ENCODE data around the gene CD40.

The CD40 gene

DNA sequence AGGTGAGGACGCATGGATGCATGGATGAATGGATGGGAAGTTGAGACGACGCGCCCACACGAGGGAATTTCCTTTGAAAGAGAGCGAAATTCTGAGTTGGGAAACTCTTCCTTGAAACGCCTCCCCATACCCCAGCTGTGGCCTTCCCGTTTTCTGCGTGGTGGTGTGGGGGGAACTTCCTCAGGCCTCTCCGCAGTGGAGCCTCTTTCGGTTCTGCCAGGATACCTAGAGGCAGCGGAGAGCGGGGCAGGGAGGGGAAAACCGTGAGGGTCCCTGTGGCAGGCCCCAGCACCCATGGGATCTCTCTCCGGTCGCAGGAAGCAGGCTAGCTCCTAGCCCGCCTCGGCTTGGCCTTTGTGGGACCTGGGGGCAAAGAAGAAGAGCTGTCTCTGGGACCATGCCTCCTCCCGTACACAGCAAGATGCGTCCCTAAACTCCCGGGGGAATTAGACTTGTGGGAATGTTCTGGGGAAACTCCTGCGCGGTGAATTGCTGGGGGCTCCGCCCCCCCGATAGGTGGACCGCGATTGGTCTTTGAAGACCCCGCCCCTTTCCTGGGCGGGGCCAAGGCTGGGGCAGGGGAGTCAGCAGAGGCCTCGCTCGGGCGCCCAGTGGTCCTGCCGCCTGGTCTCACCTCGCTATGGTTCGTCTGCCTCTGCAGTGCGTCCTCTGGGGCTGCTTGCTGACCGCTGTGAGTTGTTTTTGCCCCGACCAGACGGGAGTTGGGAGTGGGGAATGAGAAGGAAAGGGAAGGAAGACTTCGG is at the start of gene CD40:
Gene CD40 (plus strand): TSS at position 611 of the 764 bp plus-strand sequence. CDS start 30 bp downstream, at position 641.
- H3K4me1 Mint-ChIP-seq, result peaks cover 36% of the 10 kb centered on the region
- H3K9me3 Mint-ChIP-seq, result no peaks in the 10 kb centered on the region
- peak within 1 kb of the TSS; percentile 99 for H3K27ac Mint-ChIP-seq
- H3K4me3 Mint-ChIP-seq, result peak within 1 kb of the TSS; percentile 100
- ATAC-seq (ENCODE audit: low read depth) (peak; percentile 69), DNase-seq (ENCODE audit: low spot score in 2 of 2) (peak; percentile 86 to 87)
- peaks cover 13% of the 10 kb centered on the region for H3K36me3 Mint-ChIP-seq
- H3K27me3 Mint-ChIP-seq, result no peaks in the 10 kb centered on the region

- Mint-ChIP-seq H3K9me3 (no peaks in the 10 kb centered on the region), H3K27ac (no peak overlapping the region), H3K4me3 (no peak overlapping the region), H3K27me3 (no peaks in the 10 kb centered on the region), H3K4me1 (peaks cover 3% of the 10 kb centered on the region), H3K36me3 (peaks cover 32% of the 10 kb centered on the region)
- no peak for DNase-seq (ENCODE audit: low spot score in 2 of 2)
- ATAC-seq (ENCODE audit: low read depth), result no peak
Observed at GRCh38 chr20:46070215-46070900, 47.8 kb upstream of the CD40 start.

DNA sequence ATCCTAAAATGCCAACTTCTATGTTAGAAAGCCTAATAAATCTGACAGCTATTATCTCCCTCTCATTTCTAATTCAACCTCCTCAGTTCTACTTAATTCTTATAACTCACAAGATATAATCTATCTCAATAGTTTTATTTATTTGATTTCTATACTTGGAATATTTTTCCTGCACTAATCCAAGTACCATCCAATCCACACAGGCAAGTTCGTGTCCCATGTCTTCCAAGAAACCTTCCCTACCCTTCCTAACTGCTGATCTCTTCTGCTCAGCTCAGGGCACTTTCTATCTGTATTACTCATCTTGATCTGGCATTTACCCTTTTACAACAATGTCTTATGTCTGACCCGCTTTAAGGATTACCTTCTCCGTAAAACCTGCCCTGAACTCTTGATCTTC is 46.5 kb upstream of the CD40 start:
- H3K36me3 Mint-ChIP-seq, result peaks cover 29% of the 10 kb centered on the region
- no peaks in the 10 kb centered on the region for H3K9me3 Mint-ChIP-seq
- no peak overlapping the region for H3K4me3 Mint-ChIP-seq
- ATAC-seq (ENCODE audit: low read depth), result no peak
- no peak for DNase-seq (ENCODE audit: low spot score in 2 of 2)
- H3K27me3 Mint-ChIP-seq, result no peaks in the 10 kb centered on the region
- no peak overlapping the region for H3K27ac Mint-ChIP-seq
- H3K4me1 Mint-ChIP-seq, result peaks cover 3% of the 10 kb centered on the region

GRCh38 chr20:46073024-46073423 is 45.1 kb upstream of the CD40 start:
- Mint-ChIP-seq H3K9me3 (no peaks in the 10 kb centered on the region), H3K4me1 (peaks cover 3% of the 10 kb centered on the region), H3K27ac (no peak overlapping the region), H3K4me3 (no peak overlapping the region), H3K36me3 (peaks cover 30% of the 10 kb centered on the region), H3K27me3 (no peaks in the 10 kb centered on the region)
- DNase-seq (ENCODE audit: low spot score in 2 of 2) (no peak), ATAC-seq (ENCODE audit: low read depth) (no peak)

- no peaks in the 10 kb centered on the region for H3K9me3 Mint-ChIP-seq
- H3K27ac Mint-ChIP-seq, result no peak overlapping the region
- DNase-seq (ENCODE audit: low spot score in 2 of 2) (no peak), ATAC-seq (ENCODE audit: low read depth) (no peak)
- peaks cover 3% of the 10 kb centered on the region for H3K4me1 Mint-ChIP-seq
- no peaks in the 10 kb centered on the region for H3K27me3 Mint-ChIP-seq
- peaks cover 28% of the 10 kb centered on the region for H3K36me3 Mint-ChIP-seq
- H3K4me3 Mint-ChIP-seq, result no peak overlapping the region
Observed at GRCh38 chr20:46073443-46073842, 44.7 kb upstream of the CD40 start.

GRCh38 chr20:46074006-46074405 is 44.1 kb upstream of the CD40 start:
- H3K27ac Mint-ChIP-seq, result no peak overlapping the region
- no peaks in the 10 kb centered on the region for H3K9me3 Mint-ChIP-seq
- no peak for DNase-seq (ENCODE audit: low spot score in 2 of 2)
- peaks cover 3% of the 10 kb centered on the region for H3K4me1 Mint-ChIP-seq
- peaks cover 27% of the 10 kb centered on the region for H3K36me3 Mint-ChIP-seq
- no peak overlapping the region for H3K4me3 Mint-ChIP-seq
- H3K27me3 Mint-ChIP-seq, result no peaks in the 10 kb centered on the region
- no peak for ATAC-seq (ENCODE audit: low read depth)

DNA sequence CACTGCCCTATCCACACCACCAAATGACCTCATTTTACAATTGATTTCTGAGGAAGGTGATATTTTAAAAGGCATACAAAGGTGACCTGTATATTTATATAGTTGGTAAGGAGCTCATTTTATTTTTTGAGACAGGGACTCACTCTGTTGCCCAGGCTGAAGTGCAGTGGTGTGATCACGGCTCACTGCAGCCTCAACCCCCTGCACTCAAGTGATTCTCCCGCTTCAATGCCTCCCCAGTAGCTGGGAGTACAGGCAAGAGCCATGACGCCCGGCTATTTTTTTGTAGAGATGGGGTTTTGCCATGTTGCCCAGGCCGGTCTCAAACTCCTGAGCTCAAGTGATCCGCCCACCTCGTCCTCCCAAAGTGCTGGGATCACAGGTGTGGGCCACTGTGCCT is 41.3 kb upstream of the CD40 start:
- Mint-ChIP-seq H3K4me1 (peaks cover 7% of the 10 kb centered on the region), H3K9me3 (no peaks in the 10 kb centered on the region), H3K27me3 (no peaks in the 10 kb centered on the region), H3K36me3 (peaks cover 20% of the 10 kb centered on the region), H3K27ac (no peak overlapping the region), H3K4me3 (no peak overlapping the region)
- ATAC-seq (ENCODE audit: low read depth) (no peak), DNase-seq (ENCODE audit: low spot score in 2 of 2) (no peak)

- Mint-ChIP-seq H3K4me1 (peaks cover 14% of the 10 kb centered on the region), H3K27me3 (no peaks in the 10 kb centered on the region), H3K36me3 (peaks cover 20% of the 10 kb centered on the region), H3K4me3 (no peak overlapping the region), H3K9me3 (no peaks in the 10 kb centered on the region), H3K27ac (no peak overlapping the region)
- DNase-seq (ENCODE audit: low spot score in 2 of 2) (no peak), ATAC-seq (ENCODE audit: low read depth) (no peak)
Observed at GRCh38 chr20:46077642-46078305, 40.3 kb upstream of the CD40 start.

GRCh38 chr20:46078954-46079353 is 39.2 kb upstream of the CD40 start:
- H3K9me3 Mint-ChIP-seq, result no peaks in the 10 kb centered on the region
- DNase-seq (ENCODE audit: low spot score in 2 of 2) (no peak), ATAC-seq (ENCODE audit: low read depth) (no peak)
- no peak overlapping the region for H3K27ac Mint-ChIP-seq
- H3K27me3 Mint-ChIP-seq, result no peaks in the 10 kb centered on the region
- peaks cover 16% of the 10 kb centered on the region for H3K4me1 Mint-ChIP-seq
- H3K36me3 Mint-ChIP-seq, result peaks cover 20% of the 10 kb centered on the region
- no peak overlapping the region for H3K4me3 Mint-ChIP-seq

DNA sequence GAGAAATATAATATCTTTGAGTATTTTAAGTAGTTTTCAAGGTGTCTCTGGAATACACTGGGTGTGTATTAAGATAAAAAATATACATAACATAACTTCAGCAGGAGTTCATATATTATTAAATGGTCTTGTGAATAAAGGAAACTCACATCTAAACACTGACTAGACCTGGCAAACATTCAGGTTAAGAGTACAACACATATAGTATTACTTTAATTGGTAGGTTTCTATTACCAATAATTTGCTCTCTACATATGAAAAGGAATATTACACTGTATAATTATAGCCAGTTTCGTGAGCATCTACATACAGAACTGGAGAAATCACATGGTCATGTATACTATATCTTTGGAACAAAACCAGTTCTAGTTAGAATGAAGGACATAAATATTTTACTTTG is 37.0 kb upstream of the CD40 start:
- Mint-ChIP-seq H3K27me3 (no peaks in the 10 kb centered on the region), H3K4me1 (peaks cover 25% of the 10 kb centered on the region), H3K4me3 (no peak overlapping the region), H3K36me3 (peaks cover 10% of the 10 kb centered on the region), H3K9me3 (no peaks in the 10 kb centered on the region), H3K27ac (no peak overlapping the region)
- DNase-seq (ENCODE audit: low spot score in 2 of 2), result no peak
- no peak for ATAC-seq (ENCODE audit: low read depth)

DNA sequence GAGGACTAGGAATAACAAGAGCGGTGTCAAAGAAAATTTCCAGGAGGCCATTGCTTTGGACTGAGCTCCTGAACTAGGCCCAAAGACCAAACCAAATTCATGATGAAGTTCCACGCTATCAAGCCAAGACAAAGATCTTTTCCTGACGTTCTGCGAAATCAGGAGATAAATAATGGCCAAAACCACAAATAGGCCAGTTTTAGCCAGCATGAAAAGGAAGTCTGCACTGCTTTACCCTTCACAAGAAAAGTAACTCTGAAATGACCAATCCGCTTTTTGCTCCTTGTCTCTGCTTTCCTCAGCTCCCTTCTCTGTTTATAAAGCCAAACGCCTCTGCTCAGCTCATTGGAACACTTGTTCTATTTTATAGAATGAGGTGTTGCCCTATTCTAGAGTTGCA is 35.0 kb upstream of the CD40 start:
- Mint-ChIP-seq H3K36me3 (peaks cover 6% of the 10 kb centered on the region), H3K27me3 (no peaks in the 10 kb centered on the region), H3K9me3 (no peaks in the 10 kb centered on the region), H3K4me1 (peaks cover 42% of the 10 kb centered on the region), H3K27ac (peak overlapping the region; percentile 32), H3K4me3 (no peak overlapping the region)
- ATAC-seq (ENCODE audit: low read depth), result no peak
- DNase-seq (ENCODE audit: low spot score in 2 of 2), result no peak

DNA sequence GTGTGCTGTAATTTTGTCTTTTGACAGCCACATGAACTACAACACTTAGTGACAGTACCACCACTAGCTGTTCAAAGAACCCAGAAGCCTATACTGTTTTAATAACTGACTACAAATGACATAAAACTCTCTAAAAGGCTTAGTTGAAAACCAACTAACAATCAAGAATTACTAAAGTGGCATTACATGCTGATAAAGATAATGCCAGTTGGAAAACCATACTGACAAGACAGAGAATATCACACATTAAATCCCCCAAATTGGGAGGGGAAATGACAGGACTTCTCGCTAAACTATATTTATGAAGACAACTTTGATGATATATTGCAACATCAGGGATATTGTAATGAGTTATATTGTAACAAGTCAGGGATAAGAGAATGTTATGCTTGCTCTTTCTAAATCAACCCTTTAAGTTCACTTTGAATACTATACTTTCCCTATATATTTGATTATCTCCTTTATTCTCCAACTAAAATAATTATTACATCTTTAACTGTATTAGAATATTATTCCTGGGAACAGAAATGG is 34.5 kb upstream of the CD40 start:
- H3K4me1 Mint-ChIP-seq, result peaks cover 46% of the 10 kb centered on the region
- no peak overlapping the region for H3K4me3 Mint-ChIP-seq
- peaks cover 5% of the 10 kb centered on the region for H3K36me3 Mint-ChIP-seq
- H3K27me3 Mint-ChIP-seq, result no peaks in the 10 kb centered on the region
- ATAC-seq (ENCODE audit: low read depth) (no peak), DNase-seq (ENCODE audit: low spot score in 2 of 2) (no peak)
- no peaks in the 10 kb centered on the region for H3K9me3 Mint-ChIP-seq
- H3K27ac Mint-ChIP-seq, result peak overlapping the region; percentile 32

- peak overlapping the region; percentile 1 for H3K27ac Mint-ChIP-seq
- ATAC-seq (ENCODE audit: low read depth), result no peak
Observed at GRCh38 chr20:46084805-46085178, 33.3 kb upstream of the CD40 start.

GRCh38 chr20:46085179-46085851 is 32.8 kb upstream of the CD40 start:
- no peak for ATAC-seq (ENCODE audit: low read depth)
- Mint-ChIP-seq H3K4me1 (peaks cover 49% of the 10 kb centered on the region), H3K27ac (peak overlapping the region; percentile 1), H3K9me3 (no peaks in the 10 kb centered on the region), H3K36me3 (peaks cover 5% of the 10 kb centered on the region), H3K27me3 (no peaks in the 10 kb centered on the region), H3K4me3 (peak overlapping the region; percentile 24)
- DNase-seq (ENCODE audit: low spot score in 2 of 2), result no peak

More at GRCh38 chr20:46084805-46085178, 33.3 kb upstream of the CD40 start:
- H3K36me3 Mint-ChIP-seq, result peaks cover 5% of the 10 kb centered on the region
- no peaks in the 10 kb centered on the region for H3K9me3 Mint-ChIP-seq
- no peak overlapping the region for H3K4me3 Mint-ChIP-seq
- DNase-seq (ENCODE audit: low spot score in 2 of 2), result no peak
- H3K27me3 Mint-ChIP-seq, result no peaks in the 10 kb centered on the region
- peaks cover 47% of the 10 kb centered on the region for H3K4me1 Mint-ChIP-seq
